T1000 (cell line): Measurements from ENCODE around the gene GPAM.
"Not testable (repeated sequence)": the region's sequence is repeated elsewhere in the genome, so short reads cannot be mapped to it uniquely, and the experiment has no call there.

Experiments used
- DNase-seq: peaks from one replicate; lab custom pipeline; 2025; ENCODE audit warnings: mixed read lengths; lab: John Stamatoyannopoulos, UW

GPAM gene

GRCh38 chr10:112183329-112184051 is at the start of gene GPAM:
Gene GPAM (minus strand): TSS chr10:112183765. CDS start chr10:112181784, 1,981 bp downstream.
- peak; percentile 87 for DNase-seq

GRCh38 chr10:112232670-112233069 is 49.1 kb upstream of the GPAM start:
- DNase-seq: no peak

GRCh38 chr10:112231602-112232400 is 48.2 kb upstream of the GPAM start:
- no peak for DNase-seq

- DNase-seq: no peak
Observed at GRCh38 chr10:112230325-112230988, 46.9 kb upstream of the GPAM start.

- DNase-seq: no peak
Observed at GRCh38 chr10:112229901-112230300, 46.3 kb upstream of the GPAM start.

GRCh38 chr10:112229096-112229495 is 45.5 kb upstream of the GPAM start:
- DNase-seq: no peak

- not testable (repeated sequence) for DNase-seq
Observed at GRCh38 chr10:112228366-112229088, 45.0 kb upstream of the GPAM start.

- DNase-seq: no peak
Observed at GRCh38 chr10:112227331-112227987, 43.9 kb upstream of the GPAM start.

GRCh38 chr10:112226439-112227248 is 43.1 kb upstream of the GPAM start:
- DNase-seq: no peak

- DNase-seq: no peak
Observed at GRCh38 chr10:112225771-112226438, 42.3 kb upstream of the GPAM start.

GRCh38 chr10:112224933-112225529 is 41.5 kb upstream of the GPAM start:
- no peak for DNase-seq

- DNase-seq: no peak
Observed at GRCh38 chr10:112223725-112224124, 40.2 kb upstream of the GPAM start.

- no peak for DNase-seq
Observed at GRCh38 chr10:112222799-112223198, 39.2 kb upstream of the GPAM start.

- no peak for DNase-seq
Observed at GRCh38 chr10:112221545-112221944, 38.0 kb upstream of the GPAM start.

GRCh38 chr10:112218960-112219359 is 35.4 kb upstream of the GPAM start:
- no peak for DNase-seq

- DNase-seq: no peak
Observed at GRCh38 chr10:112218036-112218390, 34.4 kb upstream of the GPAM start.

GRCh38 chr10:112217386-112218035 is 33.9 kb upstream of the GPAM start:
- DNase-seq: no peak

GRCh38 chr10:112216966-112217365 is 33.4 kb upstream of the GPAM start:
- no peak for DNase-seq

GRCh38 chr10:112216151-112216550 is 32.6 kb upstream of the GPAM start:
- DNase-seq: no peak
